Measurements from ENCODE around the gene GET4. TPM values are rescaled to one million over a fixed set of nuclear protein-coding genes. Genes with fewer than 3 reads are reported as not detected.

The GET4 gene
- total and polyA plus RNA-seq, 12 donors, result 38.3 to 190 (median 69.4) TPM

GRCh38 chr7:935874-936385 lies 59.6 kb downstream of the GET4 start:
- no peak for DNase-seq
- no peak overlapping the region for H3K27ac ChIP-seq
- H3K27me3 ChIP-seq, result no peaks in the 10 kb centered on the region
- no peak overlapping the region for H3K4me3 ChIP-seq
- TF ChIP-seq CTCF (IDR thresholded peaks at IDR 0.05) (no peak), POLR2A (IDR thresholded peaks at IDR 0.05) (no peak)
- no peaks in the 10 kb centered on the region for H3K9me3 ChIP-seq (replicated peaks in 1 of 3)
- intact Hi-C loops (cut with DNase I), result no loop called here
- 90 to 96% (median 93%) methylated on average over 18 to 28 of the region's 28 CpGs for WGBS, 4 donors
- H3K4me1 ChIP-seq (replicated peaks in 1 of 2), result no peaks in the 10 kb centered on the region
- H3K36me3 ChIP-seq (replicated peaks in 1 of 2), result no peaks in the 10 kb centered on the region

- H3K4me1 ChIP-seq (replicated peaks in 1 of 2), result no peaks in the 10 kb centered on the region
- no peak for TF ChIP-seq POLR2A (IDR thresholded peaks at IDR 0.05)
- no peak for TF ChIP-seq CTCF (IDR thresholded peaks at IDR 0.05)
- no peak overlapping the region for H3K4me3 ChIP-seq
- H3K27me3 ChIP-seq, result no peaks in the 10 kb centered on the region
- intact Hi-C loops (cut with DNase I), result no loop called here
- H3K36me3 ChIP-seq (replicated peaks in 1 of 2), result no peaks in the 10 kb centered on the region
- H3K27ac ChIP-seq, result no peak overlapping the region
- no peak for DNase-seq
- 72 to 82% (median 77%) methylated on average over 10 to 22 of the region's 22 CpGs for WGBS, 4 donors
- H3K9me3 ChIP-seq (replicated peaks in 1 of 3), result no peaks in the 10 kb centered on the region
These were observed 60.2 kb downstream of the GET4 start for GRCh38 chr7:936386-937054.

- no peaks in the 10 kb centered on the region for H3K4me1 ChIP-seq (replicated peaks in 1 of 2)
- H3K36me3 ChIP-seq (replicated peaks in 1 of 2), result no peaks in the 10 kb centered on the region
- H3K9me3 ChIP-seq (replicated peaks in 1 of 3), result no peaks in the 10 kb centered on the region
- WGBS, 4 donors, result 85 to 97% (median 89%) methylated on average over 8 to 16 of the region's 16 CpGs
- intact Hi-C loops (cut with DNase I), result no loop called here
- H3K27me3 ChIP-seq, result no peaks in the 10 kb centered on the region
- DNase-seq, result no peak
- no peak for TF ChIP-seq POLR2A (IDR thresholded peaks at IDR 0.05)
- no peak for TF ChIP-seq CTCF (IDR thresholded peaks at IDR 0.05)
- no peak overlapping the region for H3K4me3 ChIP-seq
- no peak overlapping the region for H3K27ac ChIP-seq
These were observed 61.6 kb downstream of the GET4 start for GRCh38 chr7:937856-938484.

DNA sequence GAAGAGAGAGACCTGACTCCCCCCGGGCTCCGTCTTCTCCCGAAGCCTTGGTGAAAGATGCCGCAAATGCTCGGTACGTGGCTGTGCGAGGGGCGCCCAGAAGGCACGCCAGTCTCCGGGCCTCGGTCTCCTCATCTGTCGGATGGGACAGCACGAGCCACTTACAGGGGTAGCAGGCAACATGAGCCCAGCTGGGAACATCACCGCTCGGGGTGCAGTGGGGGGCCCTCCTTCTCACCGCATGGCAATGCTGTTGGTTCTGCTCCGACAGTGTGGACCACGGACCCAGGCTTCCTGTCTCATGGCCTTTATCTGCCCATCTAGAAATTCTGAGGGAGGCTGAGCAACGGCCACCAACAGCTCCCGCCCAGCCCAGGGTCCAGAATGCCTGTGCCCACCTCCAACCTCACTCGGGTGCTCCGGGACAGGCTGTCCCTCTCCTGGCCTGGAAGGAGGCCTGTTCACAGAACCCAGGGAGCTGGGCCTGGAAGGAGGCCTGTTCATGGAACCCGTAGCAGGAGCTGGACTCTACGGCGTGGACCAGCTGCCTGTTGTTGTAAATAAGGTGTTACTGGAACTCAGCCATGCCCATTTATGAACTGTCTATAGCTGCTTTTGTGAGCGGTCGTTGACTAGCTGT lies 62.3 kb downstream of the GET4 start:
- TF ChIP-seq POLR2A (IDR thresholded peaks at IDR 0.05) (no peak), CTCF (IDR thresholded peaks at IDR 0.05) (no peak)
- DNase-seq, result no peak
- no peaks in the 10 kb centered on the region for H3K27me3 ChIP-seq

More for the DNA sequence above, 62.3 kb downstream of the GET4 start:
- WGBS, 4 donors, result 94 to 97% (median 96%) methylated on average over 14 to 27 of the region's 27 CpGs
- H3K4me1 ChIP-seq (replicated peaks in 1 of 2), result no peaks in the 10 kb centered on the region
- intact Hi-C loops (cut with DNase I), result no loop called here
- H3K36me3 ChIP-seq (replicated peaks in 1 of 2), result no peaks in the 10 kb centered on the region
- no peaks in the 10 kb centered on the region for H3K9me3 ChIP-seq (replicated peaks in 1 of 3)
- no peak overlapping the region for H3K4me3 ChIP-seq
- H3K27ac ChIP-seq, result no peak overlapping the region

Measured in adrenal gland (tissue), 12 donors.